GM19452 (cell line): ENCODE data around the gene MYO5B.
A peak's percentile ranks its signal among the peaks of the same experiment; 100 is the strongest.

ENCODE experiments used
- ATAC-seq: cut with Tn5 transposase; IDR thresholded peaks from one replicate; pipeline ENCODE4 v1.9.1; 2021; ENCODE audit not compliant: unreplicated experiment

The MYO5B gene

GRCh38 chr18:49974079-49974478 lies 220.9 kb downstream of the MYO5B start:
- no peak for ATAC-seq

- no peak for ATAC-seq
Observed at GRCh38 chr18:49973592-49973991, 221.4 kb downstream of the MYO5B start.

GRCh38 chr18:49972535-49972934 lies 222.4 kb downstream of the MYO5B start:
- ATAC-seq, result no peak

GRCh38 chr18:49971462-49971861 lies 223.5 kb downstream of the MYO5B start:
- ATAC-seq, result no peak

- ATAC-seq, result no peak
Observed at GRCh38 chr18:49970319-49970718, 224.6 kb downstream of the MYO5B start.

GRCh38 chr18:49968644-49969309 lies 226.2 kb downstream of the MYO5B start:
- no peak for ATAC-seq

- no peak for ATAC-seq
Observed at GRCh38 chr18:49967636-49968313, 227.2 kb downstream of the MYO5B start.

GRCh38 chr18:49967171-49967570 lies 227.8 kb downstream of the MYO5B start:
- ATAC-seq, result peak; percentile 77

GRCh38 chr18:49966090-49966489 lies 228.9 kb downstream of the MYO5B start:
- no peak for ATAC-seq

- ATAC-seq, result no peak
Observed at GRCh38 chr18:49963217-49963616, 231.7 kb downstream of the MYO5B start.

GRCh38 chr18:49961271-49961670 lies 233.7 kb downstream of the MYO5B start:
- ATAC-seq, result no peak

- ATAC-seq, result no peak
Observed at GRCh38 chr18:49960376-49960775, 234.6 kb downstream of the MYO5B start.

GRCh38 chr18:49959176-49959575 lies 235.8 kb downstream of the MYO5B start:
- peak; percentile 88 for ATAC-seq

GRCh38 chr18:49955263-49955662 lies 239.7 kb downstream of the MYO5B start:
- no peak for ATAC-seq

- no peak for ATAC-seq
Observed at GRCh38 chr18:49953391-49953790, 241.6 kb downstream of the MYO5B start.

- ATAC-seq, result no peak
Observed at GRCh38 chr18:49949951-49950395, 245.0 kb downstream of the MYO5B start.

GRCh38 chr18:49948975-49949374 lies 246.0 kb downstream of the MYO5B start:
- ATAC-seq, result no peak

- ATAC-seq, result no peak
Observed at GRCh38 chr18:49944663-49945062, 250.3 kb downstream of the MYO5B start.

- ATAC-seq, result no peak
Observed at GRCh38 chr18:49936821-49937220, 258.1 kb downstream of the MYO5B start.

GRCh38 chr18:49935215-49935614 lies 259.7 kb downstream of the MYO5B start:
- no peak for ATAC-seq

GRCh38 chr18:49934457-49934856 lies 260.5 kb downstream of the MYO5B start:
- no peak for ATAC-seq

GRCh38 chr18:49933530-49934128 lies 261.3 kb downstream of the MYO5B start:
- no peak for ATAC-seq
